Transverse colon (tissue), 3 donors: ENCODE results near the gene BPIFA3.

ENCODE experiments used
- CTCF ChIP-seq, 5 experiments: fragments of 200-600 bp in 3 of 5; fragments of 450-650 bp in 2 of 5; sonication (generic) in 3 of 5; IDR thresholded peaks; 1 replicate in 2 of 5; 2 replicates in 3 of 5; pipeline ENCODE4 v1.5.1; 2016 to 2017; ENCODE audit warnings: antibody characterized with exemption in 5 of 5, inconsistent platforms in 3 of 5, mild to moderate bottlenecking in 2 of 5, moderate library complexity in 1 of 5
- POLR2A ChIP-seq: fragments of 450-650 bp; IDR thresholded peaks from one replicate; pipeline ENCODE4 v1.6.1; 2016; ENCODE audit warnings: antibody characterized with exemption, mild to moderate bottlenecking, moderate library complexity

- TF ChIP-seq CTCF (IDR thresholded peaks at IDR 0.05) (no peak), POLR2A (no peak)
Measured at GRCh38 chr20:33272155-33272873, 55.2 kb downstream of the BPIFA3 start.
